Ovary (tissue), 9 donors: ENCODE data around the gene WIPF1. TPM values are rescaled to one million over a fixed set of nuclear protein-coding genes. Genes with fewer than 3 reads are reported as not detected.

Experiments used
- DNase-seq, 5 donors: peaks; one replicate each; pipeline ENCODE4 v3.0.0-alpha.2; 2019 to 2020
- H3K27ac ChIP-seq, 2 donors: fragments of 200-600 bp; one replicate each; pipeline versions ENCODE4 v1.5.1 to v1.8.0; 2019 to 2022
- H3K27me3 ChIP-seq: fragments of 200-600 bp; one replicate; pipeline ENCODE4 v1.8.0; 2022
- H3K36me3 ChIP-seq: fragments of 200-600 bp; sonication (generic); one replicate; pipeline ENCODE4 v1.5.1; 2019
- H3K4me1 ChIP-seq: one replicate; pipeline ENCODE4 v1.8.1; 2013; ENCODE audit warnings: mild to moderate bottlenecking, moderate library complexity; ENCODE audit not compliant: insufficient read depth
- H3K4me3 ChIP-seq: fragments of 200-600 bp; sonication (generic); one replicate; pipeline ENCODE4 v1.5.1; 2017
- H3K9me3 ChIP-seq, 2 donors: fragments of 200-600 bp in 1 of 2; sonication (generic) in 1 of 2; one replicate each; pipeline versions ENCODE4 v1.5.1 to v1.8.1; 2013 to 2019; ENCODE audit warnings: mild to moderate bottlenecking in 1 of 2, moderate library complexity in 1 of 2
- EP300 ChIP-seq: sonication (generic); formaldehyde crosslinking; IDR thresholded peaks from one replicate; pipeline ENCODE4 v1.6.1; 2017; ENCODE audit warnings: antibody characterized with exemption
- POLR2A ChIP-seq: fragments of 450-650 bp; IDR thresholded peaks from one replicate; pipeline ENCODE4 v1.6.1; 2017; ENCODE audit warnings: antibody characterized with exemption, mild to moderate bottlenecking, moderate library complexity
- WGBS, 3 donors: extraction: QIAGEN DNeasy Blood & Tissue Kit in 1 of 3; methylation state at CpG; one replicate each; pipeline versions ENCODE4 v1.1.5 to v1.1.7; 2013 to 2017; 5-methylcytosine and 5-hydroxymethylcytosine counted together
- intact Hi-C, 4 donors: fragments of 100-400 bp; cut with DNase I; formaldehyde crosslinking; loops; one replicate each; pipeline versions ENCODE4 v1.11.0 to v1.15.1; 2022 to 2023
- polyA plus RNA-seq, 2 donors: library from polyadenylated mRNA; stranded (reverse); fragments of 200-250 nt in 1 of 2; fragments of 350-450 nt in 1 of 2; fragmentation: Illumina TruSeq in 1 of 2; extraction: RNeasy Lipid Tissue Mini Kit (QIAGEN cat#74804) in 1 of 2; gene quantifications; one replicate each; pipeline ENCODE4 v1.2.3, GENCODE V29; 2013 to 2014
- total RNA-seq, 7 donors: library from RNA; depleted of rRNA in 2 of 7; stranded (reverse); fragments of >200 nt in 2 of 7; fragmentation: NEBNext Ultra II Directional in 3 of 7; extraction: Animal tissue kit (Norgen Biotek cat#: 25700) in 3 of 7; gene quantifications; one replicate each; pipeline versions ENCODE4 v1.1.0 to v1.2.4, GENCODE V29; 2016 to 2023
- TF ChIP-seq, protein P1 (sequence below), 3 donors: fragments of 450-650 bp in 2 of 3; fragments of 200-600 bp in 1 of 3; IDR thresholded peaks; one replicate each; pipeline versions ENCODE4 v1.5.1 to v1.8.0; 2016 to 2022; ENCODE audit warnings: antibody characterized with exemption in 3 of 3, mild to moderate bottlenecking in 1 of 3
- donor health status: DM: no; HTN: no; CAD: no; lungs with moderate emphysema.
- donor health status: DM: no; HTN: no; CAD: no.
- donor health status: Bipolar disorder and iron deficiency.
- donor health status: DM: yes; HTN: yes; CAD: no.
- donor health status: DM: no; HTN: no; CAD: no.
- donor health status: DM: yes; HTN: yes; CAD: no.

Gene WIPF1
- total and polyA plus RNA-seq, 9 donors = 9.7 to 42.6 (median 24.4) TPM

- H3K36me3 ChIP-seq = no peaks in the 10 kb centered on the region
- H3K27ac ChIP-seq = no peak overlapping the region
- no peaks in the 10 kb centered on the region for H3K9me3 ChIP-seq
- no peak for DNase-seq
- H3K4me1 ChIP-seq = peaks cover 2% of the 10 kb centered on the region
- no peak overlapping the region for H3K4me3 ChIP-seq
- 96 to 100% (median 98%) methylated on average over 3 of the region's 3 CpGs for WGBS, 3 donors
- H3K27me3 ChIP-seq = no peaks in the 10 kb centered on the region
- TF ChIP-seq, protein P1, sequence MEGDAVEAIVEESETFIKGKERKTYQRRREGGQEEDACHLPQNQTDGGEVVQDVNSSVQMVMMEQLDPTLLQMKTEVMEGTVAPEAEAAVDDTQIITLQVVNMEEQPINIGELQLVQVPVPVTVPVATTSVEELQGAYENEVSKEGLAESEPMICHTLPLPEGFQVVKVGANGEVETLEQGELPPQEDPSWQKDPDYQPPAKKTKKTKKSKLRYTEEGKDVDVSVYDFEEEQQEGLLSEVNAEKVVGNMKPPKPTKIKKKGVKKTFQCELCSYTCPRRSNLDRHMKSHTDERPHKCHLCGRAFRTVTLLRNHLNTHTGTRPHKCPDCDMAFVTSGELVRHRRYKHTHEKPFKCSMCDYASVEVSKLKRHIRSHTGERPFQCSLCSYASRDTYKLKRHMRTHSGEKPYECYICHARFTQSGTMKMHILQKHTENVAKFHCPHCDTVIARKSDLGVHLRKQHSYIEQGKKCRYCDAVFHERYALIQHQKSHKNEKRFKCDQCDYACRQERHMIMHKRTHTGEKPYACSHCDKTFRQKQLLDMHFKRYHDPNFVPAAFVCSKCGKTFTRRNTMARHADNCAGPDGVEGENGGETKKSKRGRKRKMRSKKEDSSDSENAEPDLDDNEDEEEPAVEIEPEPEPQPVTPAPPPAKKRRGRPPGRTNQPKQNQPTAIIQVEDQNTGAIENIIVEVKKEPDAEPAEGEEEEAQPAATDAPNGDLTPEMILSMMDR (IDR thresholded peaks at IDR 0.05) = no peak
- no peak for TF ChIP-seq POLR2A
- TF ChIP-seq EP300 = no peak
- intact Hi-C loops = no loop called here
These were observed 23.7 kb upstream of the WIPF1 start for GRCh38 chr2:174621323-174621722.

DNA sequence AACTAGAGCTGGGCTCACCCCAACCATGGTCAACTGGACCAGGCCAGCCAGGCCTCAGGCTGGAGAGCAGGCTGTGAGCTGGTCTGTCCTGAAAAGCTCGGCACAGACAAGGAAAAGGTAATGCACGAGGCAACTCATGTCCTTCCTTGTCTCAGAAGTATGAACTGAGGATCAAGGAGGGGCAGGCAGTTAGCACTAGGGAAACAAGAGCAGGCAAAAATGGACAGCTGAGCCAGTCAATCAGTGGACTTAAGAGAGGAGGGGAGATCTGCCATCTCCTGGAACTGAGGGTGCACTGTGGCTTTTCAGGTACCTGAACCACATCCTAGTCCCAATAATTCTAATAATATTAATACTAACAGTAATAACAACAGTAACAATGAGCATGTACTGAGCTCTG, 20.6 kb upstream of the WIPF1 start:
- intact Hi-C loops = no loop called here
- 94 to 97% (median 95%) methylated on average over 2 of the region's 2 CpGs for WGBS, 3 donors
- no peak overlapping the region for H3K27ac ChIP-seq

GRCh38 chr2:174617718-174618117, 20.1 kb upstream of the WIPF1 start:
- DNase-seq = no peak
- Histone ChIP-seq H3K4me1 (peaks cover 2% of the 10 kb centered on the region), H3K27ac (no peak overlapping the region), H3K36me3 (no peaks in the 10 kb centered on the region), H3K27me3 (no peaks in the 10 kb centered on the region), H3K9me3 (no peaks in the 10 kb centered on the region), H3K4me3 (no peak overlapping the region)
- TF ChIP-seq POLR2A = no peak
- TF ChIP-seq, protein P1 (IDR thresholded peaks at IDR 0.05) = no peak
- intact Hi-C loops = no loop called here
- WGBS, 3 donors = 88 to 93% (median 91%) methylated on average over 3 of the region's 3 CpGs

More for the DNA sequence above, 20.6 kb upstream of the WIPF1 start:
- Histone ChIP-seq H3K4me1 (peaks cover 2% of the 10 kb centered on the region), H3K9me3 (no peaks in the 10 kb centered on the region), H3K36me3 (no peaks in the 10 kb centered on the region), H3K4me3 (no peak overlapping the region), H3K27me3 (no peaks in the 10 kb centered on the region)
- TF ChIP-seq, protein P1 (IDR thresholded peaks at IDR 0.05) = no peak
- TF ChIP-seq POLR2A (no peak), EP300 (no peak)
- DNase-seq = no peak

- WGBS, 3 donors = 78 to 98% (median 88%) methylated on average over 2 of the region's 2 CpGs
- intact Hi-C loops = no loop called here
These were observed 19.5 kb upstream of the WIPF1 start for GRCh38 chr2:174617120-174617519.

More at GRCh38 chr2:174617120-174617519, 19.5 kb upstream of the WIPF1 start:
- DNase-seq = no peak
- no peaks in the 10 kb centered on the region for H3K27me3 ChIP-seq
- peaks cover 2% of the 10 kb centered on the region for H3K4me1 ChIP-seq
- TF ChIP-seq EP300 (no peak), POLR2A (no peak)
- TF ChIP-seq, protein P1 (IDR thresholded peaks at IDR 0.05) = no peak
- H3K36me3 ChIP-seq = no peaks in the 10 kb centered on the region
- H3K9me3 ChIP-seq = no peaks in the 10 kb centered on the region
- no peak overlapping the region for H3K27ac ChIP-seq
- no peak overlapping the region for H3K4me3 ChIP-seq
